Keratinocyte (primary cell): Measurements from ENCODE around the gene EFHD1. TPM values are rescaled to one million over a fixed set of nuclear protein-coding genes. Genes with fewer than 3 reads are reported as not detected.

Experiments
- DNase-seq: peaks from one replicate; pipeline ENCODE4 v3.0.0-alpha.2; 2011; ENCODE audit warnings: low read depth, missing footprints, low spot score
- FAIRE-seq: peaks from 2 replicates; lab custom pipeline; 2011; peaks lifted over from hg19 to GRCh38; lab: Jason Lieb, UNC
- H2AFZ ChIP-seq: 2 replicates; pipeline ENCODE4 v1.6.0; 2012; ENCODE audit warnings: low read length, control low read depth, inconsistent platforms; ENCODE audit not compliant: control insufficient read depth
- H3K27ac ChIP-seq: 2 replicates; pipeline ENCODE4 v1.5.1; 2011; ENCODE audit warnings: low read length; ENCODE audit not compliant: control insufficient read depth, insufficient read depth
- H3K27me3 ChIP-seq: 3 replicates; pipeline ENCODE4 v1.6.0; 2011; ENCODE audit warnings: low read length; ENCODE audit not compliant: control insufficient read depth, insufficient read depth; ENCODE audit errors: extremely low read depth
- H3K36me3 ChIP-seq, 2 experiments: 2 replicates in 1 of 2; 3 replicates in 1 of 2; pipeline ENCODE4 v1.5.1; 2011; ENCODE audit warnings: low read length in 2 of 2, mild to moderate bottlenecking in 1 of 2; ENCODE audit not compliant: control insufficient read depth in 2 of 2, insufficient read depth in 2 of 2; ENCODE audit errors: extremely low read depth in 1 of 2
- H3K4me1 ChIP-seq: 3 replicates; pipeline ENCODE4 v1.5.1; 2011; ENCODE audit warnings: low read length; ENCODE audit not compliant: control insufficient read depth, insufficient read depth; ENCODE audit errors: extremely low read depth
- H3K4me2 ChIP-seq: 3 replicates; pipeline ENCODE4 v1.6.0; 2011; ENCODE audit warnings: low read depth, low read length; ENCODE audit not compliant: control insufficient read depth, insufficient read depth; ENCODE audit errors: extremely low read depth
- H3K4me3 ChIP-seq, 3 experiments: fragments of 200-600 bp in 1 of 3; sonication (generic) in 1 of 3; 2 replicates in 2 of 3; 3 replicates in 1 of 3; pipeline ENCODE4 v1.5.1; 2011 to 2016; ENCODE audit warnings: low read length in 3 of 3, mild to moderate bottlenecking in 3 of 3, control low read depth in 2 of 3, inconsistent platforms in 1 of 3, low read depth in 1 of 3, mixed read lengths in 1 of 3, mixed run types in 1 of 3, moderate library complexity in 1 of 3; ENCODE audit not compliant: control insufficient read depth in 2 of 3, insufficient read depth in 2 of 3; ENCODE audit errors: extremely low read depth in 1 of 3
- H3K79me2 ChIP-seq: 2 replicates; pipeline ENCODE4 v1.6.0; 2012; ENCODE audit warnings: low read length; ENCODE audit not compliant: control insufficient read depth, insufficient read depth
- H3K9ac ChIP-seq: 3 replicates; pipeline ENCODE4 v1.6.0; 2011; ENCODE audit warnings: low read length; ENCODE audit not compliant: control insufficient read depth, insufficient read depth; ENCODE audit errors: extremely low read depth
- H3K9me1 ChIP-seq: 3 replicates; pipeline ENCODE4 v1.6.0; 2011; ENCODE audit warnings: low read length; ENCODE audit not compliant: control insufficient read depth, insufficient read depth; ENCODE audit errors: extremely low read depth
- H3K9me3 ChIP-seq: 2 replicates; pipeline ENCODE4 v1.5.1; 2012; ENCODE audit warnings: low read depth, low read length; ENCODE audit not compliant: control insufficient read depth
- H4K20me1 ChIP-seq: 3 replicates; pipeline ENCODE4 v1.6.0; 2011; ENCODE audit warnings: low read length; ENCODE audit not compliant: control insufficient read depth, insufficient read depth; ENCODE audit errors: extremely low read depth
- EZH2 ChIP-seq: IDR thresholded peaks from one replicate; pipeline ENCODE4 v1.6.1; 2012; ENCODE audit warnings: inconsistent platforms, mild to moderate bottlenecking, low read length, moderate library complexity
- dilution Hi-C: fragments of 300-500 bp; cut with MboI; formaldehyde crosslinking; loops from one replicate; pipeline ENCODE4 v1.7.0; 2020; ENCODE audit warnings: low sequenced_read_pairs; ENCODE audit not compliant: extremely low pct_ligation_motif_present
- polyA plus RNA-seq, 5 experiments: library from polyadenylated mRNA; depleted of rRNA in 3 of 5; stranded (reverse) in 3 of 5; stranded (forward) in 1 of 5; unstranded in 1 of 5; fragments of >200 nt; gene quantifications; 1 replicate in 1 of 5; 2 replicates in 3 of 5; 3 replicates in 1 of 5; pipeline versions ENCODE4 v1.2.1 to v1.2.3, GENCODE V29; 2011 to 2012; ENCODE audit warnings: missing spikeins in 2 of 5, low read depth in 1 of 5, low replicate concordance in 1 of 5
- TF ChIP-seq, protein P1 (sequence below), 3 experiments: IDR thresholded peaks in 1 of 3; conservative IDR thresholded peaks in 1 of 3; optimal IDR thresholded peaks in 1 of 3; 2 replicates in 2 of 3; 3 replicates in 1 of 3; pipeline versions ENCODE3 to v1.5.1; 2011; ENCODE audit warnings: low read length in 3 of 3, mild to moderate bottlenecking in 3 of 3, moderate library complexity in 2 of 3, control low read depth in 1 of 3, inconsistent platforms in 1 of 3; ENCODE audit not compliant: insufficient read depth in 2 of 3; ENCODE audit errors: extremely low read depth in 1 of 3

Gene EFHD1
- polyA plus RNA-seq, 1 donor (not counting 4 experiments of a cell fraction or from before 2014, with no cell fraction given) = not detected

DNA sequence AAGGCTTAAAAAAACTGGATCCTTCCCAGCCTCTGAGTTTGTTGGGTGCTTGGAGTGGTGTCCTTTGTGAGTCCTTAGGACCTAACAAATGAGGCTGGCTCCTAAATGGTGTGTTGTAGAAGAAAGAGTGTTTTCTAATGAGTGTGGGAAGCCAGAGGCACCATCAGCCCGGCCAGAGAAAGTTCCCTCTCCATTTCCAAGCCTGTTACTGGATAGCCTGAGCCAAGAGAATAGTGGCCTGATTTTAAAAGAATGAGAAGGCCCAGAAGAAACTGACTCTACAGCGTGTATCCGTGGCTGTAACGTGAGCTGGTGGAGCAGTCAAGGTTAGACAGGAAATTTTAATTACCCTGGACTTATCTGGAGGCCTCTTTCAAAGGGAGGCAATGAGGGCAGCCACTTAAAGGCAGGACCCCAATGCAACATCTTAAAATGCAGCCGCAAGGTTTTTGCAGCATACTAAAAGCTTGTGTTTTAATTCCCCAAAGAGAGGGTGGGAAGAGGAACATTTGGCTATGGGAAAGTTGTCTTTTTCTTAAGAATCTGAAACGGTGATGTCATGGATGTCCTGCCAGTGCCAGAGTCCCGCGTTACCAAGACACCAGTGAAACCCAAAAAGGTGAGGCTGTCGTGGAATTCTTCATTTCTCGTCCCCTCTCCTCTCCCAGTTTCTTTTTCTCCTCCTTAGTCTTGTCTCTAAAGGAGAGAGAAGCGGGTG is 4.6 kb downstream of the EFHD1 start:
- Histone ChIP-seq H3K9ac (no peak overlapping the region), H3K9me1 (no peaks in the 10 kb centered on the region), H3K9me3 (no peaks in the 10 kb centered on the region), H3K4me3 (no peak overlapping the region), H4K20me1 (no peaks in the 10 kb centered on the region), H2AFZ (no peak overlapping the region), H3K4me2 (no peak overlapping the region), H3K27me3 (peaks cover 50% of the 10 kb centered on the region), H3K79me2 (no peaks in the 10 kb centered on the region), H3K36me3 (no peaks in the 10 kb centered on the region), H3K4me1 (peaks cover under 1% of the 10 kb centered on the region), H3K27ac (no peak overlapping the region)
- no peak for FAIRE-seq
- dilution Hi-C loops = no loop called here
- TF ChIP-seq EZH2 = no peak
- TF ChIP-seq, protein P1, sequence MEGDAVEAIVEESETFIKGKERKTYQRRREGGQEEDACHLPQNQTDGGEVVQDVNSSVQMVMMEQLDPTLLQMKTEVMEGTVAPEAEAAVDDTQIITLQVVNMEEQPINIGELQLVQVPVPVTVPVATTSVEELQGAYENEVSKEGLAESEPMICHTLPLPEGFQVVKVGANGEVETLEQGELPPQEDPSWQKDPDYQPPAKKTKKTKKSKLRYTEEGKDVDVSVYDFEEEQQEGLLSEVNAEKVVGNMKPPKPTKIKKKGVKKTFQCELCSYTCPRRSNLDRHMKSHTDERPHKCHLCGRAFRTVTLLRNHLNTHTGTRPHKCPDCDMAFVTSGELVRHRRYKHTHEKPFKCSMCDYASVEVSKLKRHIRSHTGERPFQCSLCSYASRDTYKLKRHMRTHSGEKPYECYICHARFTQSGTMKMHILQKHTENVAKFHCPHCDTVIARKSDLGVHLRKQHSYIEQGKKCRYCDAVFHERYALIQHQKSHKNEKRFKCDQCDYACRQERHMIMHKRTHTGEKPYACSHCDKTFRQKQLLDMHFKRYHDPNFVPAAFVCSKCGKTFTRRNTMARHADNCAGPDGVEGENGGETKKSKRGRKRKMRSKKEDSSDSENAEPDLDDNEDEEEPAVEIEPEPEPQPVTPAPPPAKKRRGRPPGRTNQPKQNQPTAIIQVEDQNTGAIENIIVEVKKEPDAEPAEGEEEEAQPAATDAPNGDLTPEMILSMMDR (optimal IDR thresholded peaks at IDR 0.05 in 1 of 3, IDR thresholded peaks at IDR 0.05 in 1 of 3, conservative IDR thresholded peaks at IDR 0.05 in 1 of 3; ENCODE audit: extremely low read depth in 1 of 3, insufficient read depth in 2 of 3, low read length in 3 of 3) = no peak
- DNase-seq = no peak

DNA sequence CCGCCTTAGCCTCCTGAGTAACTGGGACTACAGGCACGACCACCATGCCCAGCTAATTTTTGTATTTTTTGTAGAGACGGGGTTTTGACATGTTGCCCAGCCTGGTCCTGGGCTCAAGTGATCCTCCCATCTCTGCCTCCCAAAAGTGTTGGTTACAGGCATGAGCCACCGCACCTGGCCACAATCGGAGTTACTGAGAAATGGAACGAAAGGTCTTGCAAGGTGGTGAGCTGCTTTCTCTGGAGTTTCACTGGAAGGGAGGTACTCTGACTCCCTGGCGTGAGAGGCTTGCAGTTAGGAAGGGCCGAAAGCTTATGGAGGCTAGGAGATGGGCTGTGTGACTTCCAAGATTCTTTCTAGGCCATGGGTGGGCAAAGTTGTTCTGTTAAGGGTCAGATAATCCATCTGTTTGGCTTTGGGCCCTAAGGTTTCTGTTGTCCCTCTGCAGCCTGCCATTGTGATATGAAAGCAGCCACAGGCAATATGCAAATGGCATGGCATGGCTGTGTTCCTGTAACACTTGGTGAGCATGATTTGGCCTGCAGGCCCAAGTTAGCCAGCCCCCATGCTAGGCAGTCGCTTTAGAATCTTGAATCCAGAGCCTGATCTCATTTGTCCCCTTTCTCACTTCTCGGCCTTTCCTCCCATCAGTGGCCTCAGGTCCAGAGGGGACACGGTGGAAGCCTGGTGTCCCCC is 7.9 kb downstream of the EFHD1 start:
- TF ChIP-seq, protein P1 (optimal IDR thresholded peaks at IDR 0.05 in 1 of 3, IDR thresholded peaks at IDR 0.05 in 1 of 3, conservative IDR thresholded peaks at IDR 0.05 in 1 of 3; ENCODE audit: extremely low read depth in 1 of 3, insufficient read depth in 2 of 3, low read length in 3 of 3) = no peak
- no peak for TF ChIP-seq EZH2
- H3K9me3 ChIP-seq = no peaks in the 10 kb centered on the region
- H3K79me2 ChIP-seq = no peaks in the 10 kb centered on the region
- no peaks in the 10 kb centered on the region for H3K36me3 ChIP-seq
- FAIRE-seq = no peak
- H3K4me3 ChIP-seq = no peak overlapping the region
- no peaks in the 10 kb centered on the region for H3K9me1 ChIP-seq
- no peak overlapping the region for H2AFZ ChIP-seq
- H3K9ac ChIP-seq = no peak overlapping the region
- DNase-seq = no peak
- dilution Hi-C loops = no loop called here
- H3K4me2 ChIP-seq = no peak overlapping the region
- H3K27me3 ChIP-seq = peaks cover 26% of the 10 kb centered on the region
- no peaks in the 10 kb centered on the region for H4K20me1 ChIP-seq
- no peak overlapping the region for H3K27ac ChIP-seq
- no peaks in the 10 kb centered on the region for H3K4me1 ChIP-seq
